CD1c-positive myeloid dendritic cell (primary cell): ENCODE data around the gene TACR1.
"Not testable (repeated sequence)": the region's sequence is repeated elsewhere in the genome, so short reads cannot be mapped to it uniquely, and the experiment has no call there.

Experiments
- DNase-seq: peaks from one replicate; pipeline ENCODE4 v3.0.0-alpha.2; 2016; ENCODE audit errors: extremely low spot score

TACR1 gene

GRCh38 chr2:75146221-75146605 is 53.1 kb downstream of the TACR1 start:
- not testable (repeated sequence) for DNase-seq

DNA sequence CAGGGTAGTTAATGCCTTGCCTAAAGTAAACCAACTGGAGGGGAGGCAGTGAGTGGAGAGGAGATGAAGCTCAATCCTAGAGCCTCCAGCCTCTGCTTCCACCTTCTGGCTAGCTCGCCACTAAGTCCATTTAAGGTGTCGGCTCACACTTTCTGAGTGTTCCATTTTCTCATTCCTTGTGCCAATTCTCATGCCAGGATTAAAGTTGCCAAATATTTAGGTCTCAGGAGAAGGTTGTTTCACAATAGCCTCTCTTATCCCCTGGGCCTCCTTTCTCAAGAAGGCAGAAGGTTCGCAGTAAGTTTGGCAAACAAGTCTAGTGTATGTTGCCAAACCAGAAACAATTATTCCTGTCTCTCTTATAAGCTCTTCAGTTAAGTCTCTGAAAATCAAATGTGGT is 57.2 kb downstream of the TACR1 start:
- DNase-seq, result no peak

- DNase-seq, result no peak
These were observed 59.0 kb downstream of the TACR1 start for GRCh38 chr2:75140288-75140687.

GRCh38 chr2:75139171-75139570 is 60.1 kb downstream of the TACR1 start:
- DNase-seq, result no peak

GRCh38 chr2:75138528-75138927 is 60.8 kb downstream of the TACR1 start:
- DNase-seq, result no peak

DNA sequence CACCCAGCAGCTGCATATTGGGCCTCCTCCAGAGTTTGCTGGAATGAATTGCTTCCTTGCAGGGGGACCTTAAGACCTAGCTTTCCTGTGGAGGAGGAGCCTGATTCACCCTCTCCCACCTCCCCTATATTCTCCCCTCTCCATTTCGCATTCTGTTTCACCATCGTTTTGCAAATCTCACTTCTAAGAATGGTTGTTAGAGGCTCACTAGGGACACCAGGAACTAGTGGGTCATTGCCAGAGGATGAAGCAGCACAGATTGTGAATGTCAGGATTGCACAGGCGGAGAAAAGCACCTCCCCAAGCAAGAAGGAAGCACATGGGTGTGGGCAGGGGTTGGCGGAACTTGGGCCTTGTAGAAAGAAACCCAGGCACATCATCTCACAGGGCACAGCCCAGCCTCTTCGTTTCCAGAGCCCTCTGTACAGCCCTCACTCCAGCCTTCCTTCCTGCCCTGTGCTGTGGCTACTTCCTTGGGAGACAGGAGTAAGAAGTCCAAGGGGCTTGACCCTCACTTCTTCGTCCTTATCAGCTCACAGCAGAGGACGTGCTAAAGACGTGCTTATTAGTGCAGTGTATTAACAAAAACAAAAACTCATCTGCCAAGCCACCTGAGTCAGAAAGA is 63.4 kb downstream of the TACR1 start:
- DNase-seq, result no peak

GRCh38 chr2:75134860-75135259 is 64.5 kb downstream of the TACR1 start:
- DNase-seq, result no peak

GRCh38 chr2:75133621-75134570 is 65.4 kb downstream of the TACR1 start:
- DNase-seq, result no peak

- DNase-seq, result no peak
These were observed 69.1 kb downstream of the TACR1 start for GRCh38 chr2:75130171-75130570.

DNA sequence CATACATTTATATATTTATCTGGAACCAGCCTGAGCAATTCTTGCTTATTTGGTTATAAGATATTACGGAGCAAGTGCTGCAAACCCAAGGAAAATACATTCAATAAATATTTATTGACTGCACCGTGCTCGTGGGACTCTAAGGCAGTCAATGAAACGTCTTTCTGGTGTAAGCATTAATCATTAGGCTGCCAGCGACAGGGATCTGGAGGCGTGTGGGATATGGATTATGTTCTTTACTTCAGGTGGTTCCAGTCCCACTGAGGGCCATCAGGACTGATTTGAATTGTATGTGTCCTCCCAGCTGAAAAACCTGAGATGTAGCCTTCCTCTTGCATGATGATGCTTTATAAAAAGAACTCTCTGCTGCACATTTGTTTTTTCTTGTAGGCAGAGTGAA is 75.4 kb downstream of the TACR1 start:
- no peak for DNase-seq

DNA sequence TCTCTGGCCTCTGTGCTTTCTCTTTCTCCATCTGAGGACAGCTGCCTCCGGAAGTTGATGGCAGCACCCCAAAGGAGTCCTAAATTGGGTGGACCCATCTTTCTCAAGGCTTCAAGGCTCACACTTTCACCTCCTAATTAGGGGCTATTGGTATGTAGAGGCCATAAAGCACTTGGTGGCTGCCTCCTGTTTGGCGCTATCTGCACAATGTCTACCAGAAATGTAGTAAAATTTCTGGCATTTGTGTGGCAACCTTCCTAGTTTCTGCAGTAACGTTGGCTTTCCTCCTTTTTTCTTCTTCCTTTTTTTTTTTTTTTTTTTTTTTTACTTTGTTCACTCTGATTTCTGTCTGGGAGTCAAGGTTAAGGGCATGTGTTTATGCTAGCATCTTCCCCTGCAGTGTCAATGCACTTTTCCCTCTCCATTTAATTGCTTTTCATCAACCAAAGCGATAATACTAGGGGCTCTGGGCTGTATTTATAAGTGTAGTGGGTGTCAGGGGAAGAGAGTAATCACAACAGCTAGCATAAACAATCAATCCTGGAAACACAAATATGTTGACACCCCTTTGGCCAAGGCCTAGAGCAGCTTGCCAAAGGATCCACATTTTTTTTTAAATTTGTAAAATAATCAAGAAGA is 86.0 kb downstream of the TACR1 start:
- no peak for DNase-seq

DNA sequence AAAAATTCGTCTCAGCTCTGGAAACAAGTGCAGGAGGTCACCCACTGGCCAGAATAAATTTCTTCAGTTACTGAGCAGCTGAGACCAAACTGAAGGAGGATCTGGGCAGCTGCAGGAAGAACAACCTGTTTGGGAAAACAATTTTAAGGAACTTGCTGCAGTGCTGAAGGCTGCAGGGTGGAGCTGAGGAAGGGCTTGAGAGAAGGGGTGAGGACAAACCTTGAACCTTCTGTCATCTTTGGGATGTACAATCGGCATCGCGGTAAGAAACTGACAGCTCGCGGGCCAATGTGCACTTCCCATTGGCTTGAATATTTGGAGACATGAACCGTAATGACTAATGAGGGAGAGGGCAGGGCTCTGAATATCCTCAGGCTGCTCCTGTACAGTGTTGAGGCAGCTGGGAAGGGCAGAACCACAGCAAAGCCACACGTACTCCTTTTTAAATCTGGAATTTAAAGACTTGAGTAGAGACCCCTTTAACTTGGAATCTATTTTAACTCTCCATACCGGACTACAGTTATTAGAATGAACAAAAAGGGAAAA is 90.3 kb downstream of the TACR1 start:
- DNase-seq, result no peak

- no peak for DNase-seq
These were observed 97.3 kb downstream of the TACR1 start for GRCh38 chr2:75102011-75102410.

GRCh38 chr2:75100801-75101151 is 98.5 kb downstream of the TACR1 start:
- DNase-seq, result no peak

DNA sequence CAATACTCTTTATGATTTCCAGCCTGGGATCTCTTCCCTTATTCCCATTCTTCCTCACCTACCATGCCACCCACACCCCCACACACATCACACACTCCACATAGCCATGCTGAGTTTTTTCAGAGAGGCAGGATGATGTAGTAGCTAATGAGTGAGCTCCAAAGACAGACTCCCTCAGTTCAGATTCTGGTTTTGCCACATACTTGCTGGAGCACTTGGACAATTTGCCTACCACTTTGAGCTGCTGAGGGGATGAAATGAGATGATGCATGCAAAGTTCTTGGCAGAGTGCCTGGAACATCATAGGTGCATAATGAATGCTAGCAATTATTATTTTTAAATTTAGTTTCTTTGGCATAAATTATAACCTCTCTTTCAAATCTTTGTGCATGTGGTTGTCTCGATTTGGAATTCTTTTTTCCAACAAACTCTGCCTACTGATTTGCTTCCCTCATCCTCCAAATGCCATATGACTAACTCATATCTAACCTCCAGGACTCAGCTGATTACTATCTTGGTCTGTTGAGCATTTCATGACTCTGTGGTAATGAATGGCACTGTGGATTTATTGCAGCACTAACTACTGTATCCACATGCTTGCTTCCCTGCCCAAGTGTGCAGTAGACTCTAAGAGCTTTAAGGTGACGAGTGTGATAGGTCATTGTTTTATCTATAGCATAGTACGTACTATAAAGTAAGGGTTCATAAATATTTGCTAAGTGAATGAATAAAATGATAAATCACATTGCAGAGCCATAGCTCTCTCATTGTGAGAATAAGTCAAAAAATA is 99.1 kb downstream of the TACR1 start:
- DNase-seq, result no peak

- no peak for DNase-seq
These were observed 99.8 kb downstream of the TACR1 start for GRCh38 chr2:75099521-75099922.

DNA sequence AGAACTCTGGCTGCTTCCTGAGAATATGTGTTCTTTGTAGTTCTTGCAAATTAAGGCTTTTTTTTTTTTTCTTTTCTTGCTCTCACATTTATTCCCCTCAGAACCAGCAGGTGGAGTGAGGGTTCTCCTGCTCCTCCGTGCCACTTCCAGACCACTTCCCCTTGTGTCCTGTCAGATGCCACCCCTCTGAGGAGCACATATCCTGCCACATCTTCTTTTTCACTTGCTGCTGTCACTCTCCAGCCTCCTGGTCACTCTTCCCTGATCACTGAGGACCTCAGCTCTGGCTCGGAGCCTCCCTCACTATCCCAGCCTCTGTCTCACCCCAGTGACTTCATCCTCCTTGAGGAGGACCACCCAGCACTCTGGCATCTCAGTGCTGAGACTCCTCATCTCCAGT is 100.5 kb downstream of the TACR1 start:
- DNase-seq, result peak; percentile 7

DNA sequence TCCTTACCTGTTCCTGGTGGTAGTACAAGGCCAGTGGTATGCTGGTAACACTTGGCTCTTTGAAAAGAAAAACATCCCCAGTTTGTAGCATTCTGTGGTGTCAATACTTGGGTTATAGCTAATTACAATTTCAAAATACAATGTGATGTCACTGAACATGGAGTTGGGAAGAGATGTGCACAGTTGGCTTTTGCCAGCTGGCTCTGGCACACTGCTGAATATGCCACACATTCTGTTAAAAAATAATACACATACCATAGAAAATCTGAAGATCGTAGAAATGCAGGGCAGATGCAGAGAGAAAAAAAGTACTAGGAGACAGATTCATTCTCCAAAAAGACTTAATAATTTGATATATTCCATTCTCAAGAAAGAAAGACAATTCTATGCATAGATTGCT is 101.5 kb downstream of the TACR1 start:
- DNase-seq, result no peak

GRCh38 chr2:75094405-75094804 is 104.9 kb downstream of the TACR1 start:
- no peak for DNase-seq

DNA sequence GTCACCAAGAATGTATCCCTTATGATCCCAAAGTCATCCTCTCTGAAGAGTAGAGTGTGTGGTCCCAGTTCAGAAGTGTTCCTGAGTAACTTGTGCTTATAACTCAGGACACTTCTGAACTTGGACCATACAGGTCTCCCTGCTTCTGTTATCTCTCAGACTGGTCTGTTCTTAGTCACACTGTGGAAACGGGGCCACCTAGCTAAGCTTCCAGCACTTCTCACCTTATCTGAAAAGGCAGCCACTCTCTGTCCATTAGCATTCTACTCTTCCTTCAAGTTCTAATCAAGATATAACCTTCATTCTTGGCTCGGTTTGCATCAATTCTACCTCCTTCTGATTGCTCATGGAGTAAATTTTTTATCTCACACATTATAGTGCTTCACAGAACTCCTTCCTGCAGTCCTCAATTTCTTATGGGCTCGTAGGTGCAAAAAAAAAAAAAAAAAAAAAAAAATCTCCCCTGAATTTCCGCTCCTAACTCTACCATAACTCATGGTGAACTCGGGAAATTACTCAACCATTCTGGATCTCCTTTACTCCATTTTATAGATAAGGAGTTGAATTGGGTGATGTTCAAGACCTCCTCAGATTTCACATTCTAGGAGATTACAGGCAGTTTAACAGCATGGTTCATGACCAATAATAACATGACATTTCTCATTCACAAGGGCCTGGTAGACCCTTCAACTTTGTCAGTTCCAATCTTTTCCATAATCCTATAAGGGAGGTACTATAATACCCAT is 108.4 kb downstream of the TACR1 start:
- DNase-seq, result no peak

GRCh38 chr2:75089471-75089870 is 109.8 kb downstream of the TACR1 start:
- no peak for DNase-seq
